AG04449 (cell line): ENCODE data around the gene SAP30BP.

Experiments used
- CTCF ChIA-PET: fragments of 350-600 bp; formaldehyde crosslinking; extraction: SDS; loops from one replicate; lab custom pipeline; 2021; ENCODE audit warnings: antibody characterized with exemption; lab: Yijun Ruan, JAX
- POLR2A ChIA-PET: fragments of 400-600, 350-600 bp; formaldehyde crosslinking; extraction: SDS; loops from one replicate; lab custom pipeline; 2020; ENCODE audit warnings: antibody characterized with exemption, inconsistent platforms; lab: Yijun Ruan, JAX
- DNase-seq: peaks from one replicate; pipeline ENCODE4 v3.0.0-alpha.2; 2010; ENCODE audit warnings: low read depth, low spot score
- H3K4me3 ChIP-seq: 2 replicates; pipeline ENCODE4 v1.5.1; 2011; ENCODE audit warnings: low read depth, mild to moderate bottlenecking, control low read depth, low read length
- TF ChIP-seq, protein P1 (sequence below): IDR thresholded peaks from one replicate; pipeline ENCODE4 v1.5.1; 2011; ENCODE audit warnings: mild to moderate bottlenecking, moderate library complexity, low read length, control low read depth, inconsistent platforms; ENCODE audit not compliant: insufficient read depth; ENCODE audit errors: missing control alignments

The SAP30BP gene

DNA sequence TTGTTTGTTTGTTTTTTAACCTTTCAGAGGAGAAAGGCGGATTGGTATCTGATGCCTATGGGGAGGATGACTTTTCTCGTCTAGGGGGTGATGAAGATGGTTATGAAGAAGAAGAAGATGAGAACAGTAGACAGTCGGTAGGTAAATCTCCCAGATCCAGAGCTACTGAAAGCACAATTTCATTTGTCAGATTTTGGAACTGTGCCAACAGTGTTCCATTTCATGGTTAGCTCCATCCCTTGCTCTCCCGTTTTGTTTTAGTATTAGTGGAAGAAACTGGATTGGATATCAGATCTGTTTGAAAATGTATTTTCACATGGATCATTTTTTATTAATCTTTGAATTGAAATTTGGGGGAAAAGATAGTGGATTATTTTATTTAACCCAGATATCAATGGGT is 1.4 kb downstream of the SAP30BP start:
- DNase-seq = no peak
- CTCF ChIA-PET = interaction anchor here (0.5 to 4.8 kb wide), 4 partner anchors 24 to 85 kb away, joined by 3 to 87 read pairs (median 38); partner anchors contain the start of gene SMIM5
- peak overlapping the region; percentile 100 for H3K4me3 ChIP-seq
- POLR2A ChIA-PET = interaction anchor here (0.9 kb wide), 1 partner anchor 25 kb away, joined by 4 read pairs; no protein-coding TSS in a partner anchor
- TF ChIP-seq, protein P1, sequence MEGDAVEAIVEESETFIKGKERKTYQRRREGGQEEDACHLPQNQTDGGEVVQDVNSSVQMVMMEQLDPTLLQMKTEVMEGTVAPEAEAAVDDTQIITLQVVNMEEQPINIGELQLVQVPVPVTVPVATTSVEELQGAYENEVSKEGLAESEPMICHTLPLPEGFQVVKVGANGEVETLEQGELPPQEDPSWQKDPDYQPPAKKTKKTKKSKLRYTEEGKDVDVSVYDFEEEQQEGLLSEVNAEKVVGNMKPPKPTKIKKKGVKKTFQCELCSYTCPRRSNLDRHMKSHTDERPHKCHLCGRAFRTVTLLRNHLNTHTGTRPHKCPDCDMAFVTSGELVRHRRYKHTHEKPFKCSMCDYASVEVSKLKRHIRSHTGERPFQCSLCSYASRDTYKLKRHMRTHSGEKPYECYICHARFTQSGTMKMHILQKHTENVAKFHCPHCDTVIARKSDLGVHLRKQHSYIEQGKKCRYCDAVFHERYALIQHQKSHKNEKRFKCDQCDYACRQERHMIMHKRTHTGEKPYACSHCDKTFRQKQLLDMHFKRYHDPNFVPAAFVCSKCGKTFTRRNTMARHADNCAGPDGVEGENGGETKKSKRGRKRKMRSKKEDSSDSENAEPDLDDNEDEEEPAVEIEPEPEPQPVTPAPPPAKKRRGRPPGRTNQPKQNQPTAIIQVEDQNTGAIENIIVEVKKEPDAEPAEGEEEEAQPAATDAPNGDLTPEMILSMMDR = no peak

GRCh38 chr17:75670868-75671267 is 3.7 kb downstream of the SAP30BP start:
- DNase-seq = no peak
- ChIA-PET CTCF (interaction anchor here (0.7 to 7.4 kb wide), 8 partner anchors 15 to 247 kb away, joined by 3 to 121 read pairs (median 4); partner anchors contain the start of gene SMIM5), POLR2A (no interaction called here)
- no peak overlapping the region for H3K4me3 ChIP-seq
- TF ChIP-seq, protein P1 = no peak

- CTCF ChIA-PET = interaction anchor here (0.8 to 7.4 kb wide), 12 partner anchors 14 to 53 kb away, joined by 3 to 121 read pairs (median 6); partner anchors contain the start of gene SMIM5
- POLR2A ChIA-PET = no interaction called here
- TF ChIP-seq, protein P1 = no peak
- H3K4me3 ChIP-seq = no peak overlapping the region
- no peak for DNase-seq
Measured at GRCh38 chr17:75672011-75672410, 4.9 kb downstream of the SAP30BP start.

GRCh38 chr17:75673487-75673886 is 6.3 kb downstream of the SAP30BP start:
- no peak for DNase-seq
- TF ChIP-seq, protein P1 = no peak
- CTCF ChIA-PET = interaction anchor here (1.0 to 7.4 kb wide), 12 partner anchors 12 to 82 kb away, joined by 3 to 121 read pairs (median 10); partner anchors contain the start of gene SMIM5
- POLR2A ChIA-PET = interaction anchor here (0.8 kb wide), 1 partner anchor 72 kb away, joined by 3 read pairs; no protein-coding TSS in a partner anchor
- no peak overlapping the region for H3K4me3 ChIP-seq

DNA sequence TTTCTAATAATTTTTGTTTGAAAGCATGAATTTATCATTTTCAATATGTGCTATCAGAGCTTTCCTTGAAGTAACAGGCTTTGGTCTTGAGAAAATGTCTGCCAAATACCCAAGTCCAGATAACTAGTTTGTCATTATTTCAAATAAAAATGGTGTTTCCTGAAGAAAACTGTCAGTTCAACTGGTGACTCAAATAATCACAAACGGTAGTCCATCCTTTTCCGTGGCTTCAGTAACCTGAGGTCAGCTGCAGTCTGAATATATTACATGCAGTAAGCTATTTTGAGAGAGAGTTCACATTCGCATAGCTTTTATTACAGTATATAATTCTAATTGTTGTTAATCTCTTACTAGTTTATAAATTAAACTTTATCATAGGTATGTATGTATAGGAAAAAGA is 9.3 kb downstream of the SAP30BP start:
- ChIA-PET POLR2A (interaction anchor here (1.0 to 1.6 kb wide), 2 partner anchors 10 to 17 kb away, joined by 3 read pairs; partner anchors contain the start of gene RECQL5), CTCF (interaction anchor here (1.2 to 7.4 kb wide), 5 partner anchors 9 to 43 kb away, joined by 3 to 121 read pairs (median 6); partner anchors contain the start of genes RECQL5, SAP30BP and SMIM5)
- no peak overlapping the region for H3K4me3 ChIP-seq
- TF ChIP-seq, protein P1 = no peak
- DNase-seq = no peak

GRCh38 chr17:75679706-75680211 is 12.6 kb downstream of the SAP30BP start:
- no peak overlapping the region for H3K4me3 ChIP-seq
- ChIA-PET CTCF (interaction anchor here (1.0 to 13.0 kb wide), 9 partner anchors 6 to 84 kb away, joined by 3 to 121 read pairs (median 4); partner anchors contain the start of gene SMIM5), POLR2A (interaction anchor here (0.9 kb wide), 1 partner anchor 13 kb away, joined by 3 read pairs; no protein-coding TSS in a partner anchor)
- TF ChIP-seq, protein P1 = no peak
- no peak for DNase-seq
